Keratinocyte (primary cell): ENCODE data around the gene MTUS2. TPM values are rescaled to one million over a fixed set of nuclear protein-coding genes. Genes with fewer than 3 reads are reported as not detected.
"Not testable (repeated sequence)": the region's sequence is repeated elsewhere in the genome, so short reads cannot be mapped to it uniquely, and the experiment has no call there.

Experiments
- DNase-seq: peaks from one replicate; pipeline ENCODE4 v3.0.0-alpha.2; 2011; ENCODE audit warnings: low read depth, missing footprints, low spot score
- FAIRE-seq: peaks from 2 replicates; lab custom pipeline; 2011; peaks lifted over from hg19 to GRCh38; lab: Jason Lieb, UNC
- H2AFZ ChIP-seq: 2 replicates; pipeline ENCODE4 v1.6.0; 2012; ENCODE audit warnings: low read length, control low read depth, inconsistent platforms; ENCODE audit not compliant: control insufficient read depth
- H3K27ac ChIP-seq: 2 replicates; pipeline ENCODE4 v1.5.1; 2011; ENCODE audit warnings: low read length; ENCODE audit not compliant: control insufficient read depth, insufficient read depth
- H3K27me3 ChIP-seq: 3 replicates; pipeline ENCODE4 v1.6.0; 2011; ENCODE audit warnings: low read length; ENCODE audit not compliant: control insufficient read depth, insufficient read depth; ENCODE audit errors: extremely low read depth
- H3K36me3 ChIP-seq, 2 experiments: 2 replicates in 1 of 2; 3 replicates in 1 of 2; pipeline ENCODE4 v1.5.1; 2011; ENCODE audit warnings: low read length in 2 of 2, mild to moderate bottlenecking in 1 of 2; ENCODE audit not compliant: control insufficient read depth in 2 of 2, insufficient read depth in 2 of 2; ENCODE audit errors: extremely low read depth in 1 of 2
- H3K4me1 ChIP-seq: 3 replicates; pipeline ENCODE4 v1.5.1; 2011; ENCODE audit warnings: low read length; ENCODE audit not compliant: control insufficient read depth, insufficient read depth; ENCODE audit errors: extremely low read depth
- H3K4me2 ChIP-seq: 3 replicates; pipeline ENCODE4 v1.6.0; 2011; ENCODE audit warnings: low read depth, low read length; ENCODE audit not compliant: control insufficient read depth, insufficient read depth; ENCODE audit errors: extremely low read depth
- H3K4me3 ChIP-seq, 3 experiments: fragments of 200-600 bp in 1 of 3; sonication (generic) in 1 of 3; 2 replicates in 2 of 3; 3 replicates in 1 of 3; pipeline ENCODE4 v1.5.1; 2011 to 2016; ENCODE audit warnings: low read length in 3 of 3, mild to moderate bottlenecking in 3 of 3, control low read depth in 2 of 3, inconsistent platforms in 1 of 3, low read depth in 1 of 3, mixed read lengths in 1 of 3, mixed run types in 1 of 3, moderate library complexity in 1 of 3; ENCODE audit not compliant: control insufficient read depth in 2 of 3, insufficient read depth in 2 of 3; ENCODE audit errors: extremely low read depth in 1 of 3
- H3K79me2 ChIP-seq: 2 replicates; pipeline ENCODE4 v1.6.0; 2012; ENCODE audit warnings: low read length; ENCODE audit not compliant: control insufficient read depth, insufficient read depth
- H3K9ac ChIP-seq: 3 replicates; pipeline ENCODE4 v1.6.0; 2011; ENCODE audit warnings: low read length; ENCODE audit not compliant: control insufficient read depth, insufficient read depth; ENCODE audit errors: extremely low read depth
- H3K9me1 ChIP-seq: 3 replicates; pipeline ENCODE4 v1.6.0; 2011; ENCODE audit warnings: low read length; ENCODE audit not compliant: control insufficient read depth, insufficient read depth; ENCODE audit errors: extremely low read depth
- H3K9me3 ChIP-seq: 2 replicates; pipeline ENCODE4 v1.5.1; 2012; ENCODE audit warnings: low read depth, low read length; ENCODE audit not compliant: control insufficient read depth
- H4K20me1 ChIP-seq: 3 replicates; pipeline ENCODE4 v1.6.0; 2011; ENCODE audit warnings: low read length; ENCODE audit not compliant: control insufficient read depth, insufficient read depth; ENCODE audit errors: extremely low read depth
- CTCF ChIP-seq, 3 experiments: IDR thresholded peaks in 1 of 3; conservative IDR thresholded peaks in 1 of 3; optimal IDR thresholded peaks in 1 of 3; 2 replicates in 2 of 3; 3 replicates in 1 of 3; pipeline versions ENCODE3 to v1.5.1; 2011; ENCODE audit warnings: low read length in 3 of 3, mild to moderate bottlenecking in 3 of 3, moderate library complexity in 2 of 3, control low read depth in 1 of 3, inconsistent platforms in 1 of 3; ENCODE audit not compliant: insufficient read depth in 2 of 3; ENCODE audit errors: extremely low read depth in 1 of 3
- EZH2 ChIP-seq: IDR thresholded peaks from one replicate; pipeline ENCODE4 v1.6.1; 2012; ENCODE audit warnings: inconsistent platforms, mild to moderate bottlenecking, low read length, moderate library complexity
- dilution Hi-C: fragments of 300-500 bp; cut with MboI; formaldehyde crosslinking; loops from one replicate; pipeline ENCODE4 v1.7.0; 2020; ENCODE audit warnings: low sequenced_read_pairs; ENCODE audit not compliant: extremely low pct_ligation_motif_present
- polyA plus RNA-seq, 5 experiments: library from polyadenylated mRNA; depleted of rRNA in 3 of 5; stranded (reverse) in 3 of 5; stranded (forward) in 1 of 5; unstranded in 1 of 5; fragments of >200 nt; gene quantifications; 1 replicate in 1 of 5; 2 replicates in 3 of 5; 3 replicates in 1 of 5; pipeline versions ENCODE4 v1.2.1 to v1.2.3, GENCODE V29; 2011 to 2012; ENCODE audit warnings: missing spikeins in 2 of 5, low read depth in 1 of 5, low replicate concordance in 1 of 5

Gene MTUS2
- polyA plus RNA-seq, 1 donor (not counting 4 experiments of a cell fraction or from before 2014, with no cell fraction given), result 0.17 TPM

GRCh38 chr13:29193083-29193482, 372.9 kb downstream of the MTUS2 start:
- no peaks in the 10 kb centered on the region for H3K79me2 ChIP-seq
- no peak overlapping the region for H3K4me2 ChIP-seq
- dilution Hi-C loops, result no loop called here
- no peaks in the 10 kb centered on the region for H3K27me3 ChIP-seq
- no peak overlapping the region for H3K27ac ChIP-seq
- no peaks in the 10 kb centered on the region for H4K20me1 ChIP-seq
- H2AFZ ChIP-seq, result no peak overlapping the region
- H3K36me3 ChIP-seq, result no peaks in the 10 kb centered on the region
- no peak for FAIRE-seq
- H3K4me1 ChIP-seq, result no peaks in the 10 kb centered on the region
- H3K9me1 ChIP-seq, result no peaks in the 10 kb centered on the region
- no peak overlapping the region for H3K9ac ChIP-seq
- no peak overlapping the region for H3K4me3 ChIP-seq
- DNase-seq, result no peak
- TF ChIP-seq CTCF (optimal IDR thresholded peaks at IDR 0.05 in 1 of 3, IDR thresholded peaks at IDR 0.05 in 1 of 3, conservative IDR thresholded peaks at IDR 0.05 in 1 of 3; ENCODE audit: extremely low read depth in 1 of 3, insufficient read depth in 2 of 3, low read length in 3 of 3) (no peak), EZH2 (no peak)
- no peaks in the 10 kb centered on the region for H3K9me3 ChIP-seq

GRCh38 chr13:29195456-29195855, 375.3 kb downstream of the MTUS2 start:
- no peak overlapping the region for H3K9ac ChIP-seq
- no peak for TF ChIP-seq EZH2
- H3K27me3 ChIP-seq, result no peaks in the 10 kb centered on the region
- H3K9me3 ChIP-seq, result no peaks in the 10 kb centered on the region
- no peaks in the 10 kb centered on the region for H3K4me1 ChIP-seq
- no peaks in the 10 kb centered on the region for H3K36me3 ChIP-seq
- FAIRE-seq, result no peak
- no peaks in the 10 kb centered on the region for H3K79me2 ChIP-seq
- H3K4me2 ChIP-seq, result no peak overlapping the region
- H3K27ac ChIP-seq, result no peak overlapping the region
- no peak for DNase-seq
- no peak overlapping the region for H3K4me3 ChIP-seq
- no peaks in the 10 kb centered on the region for H3K9me1 ChIP-seq
- dilution Hi-C loops, result no loop called here
- no peaks in the 10 kb centered on the region for H4K20me1 ChIP-seq
- H2AFZ ChIP-seq, result no peak overlapping the region

- no peaks in the 10 kb centered on the region for H3K9me1 ChIP-seq
- no peak overlapping the region for H3K27ac ChIP-seq
- no peak overlapping the region for H3K4me2 ChIP-seq
- no peaks in the 10 kb centered on the region for H3K4me1 ChIP-seq
- no peak for DNase-seq
- H3K36me3 ChIP-seq, result no peaks in the 10 kb centered on the region
- no peaks in the 10 kb centered on the region for H3K79me2 ChIP-seq
- FAIRE-seq, result no peak
- no peak overlapping the region for H3K9ac ChIP-seq
- H3K9me3 ChIP-seq, result no peaks in the 10 kb centered on the region
- no peak overlapping the region for H2AFZ ChIP-seq
- H3K4me3 ChIP-seq, result no peak overlapping the region
- H3K27me3 ChIP-seq, result no peaks in the 10 kb centered on the region
- dilution Hi-C loops, result no loop called here
- TF ChIP-seq EZH2 (no peak), CTCF (optimal IDR thresholded peaks at IDR 0.05 in 1 of 3, IDR thresholded peaks at IDR 0.05 in 1 of 3, conservative IDR thresholded peaks at IDR 0.05 in 1 of 3; ENCODE audit: extremely low read depth in 1 of 3, insufficient read depth in 2 of 3, low read length in 3 of 3) (no peak)
- no peaks in the 10 kb centered on the region for H4K20me1 ChIP-seq
Measured at GRCh38 chr13:29196409-29197074, 376.4 kb downstream of the MTUS2 start.

GRCh38 chr13:29202753-29203152, 382.6 kb downstream of the MTUS2 start:
- dilution Hi-C loops, H2AFZ ChIP-seq: not testable (repeated sequence)

More at GRCh38 chr13:29202753-29203152, 382.6 kb downstream of the MTUS2 start:
- not testable (repeated sequence) for H3K4me3 ChIP-seq, H3K9ac ChIP-seq, H3K4me2 ChIP-seq, H3K36me3 ChIP-seq, H3K9me1 ChIP-seq, H3K27me3 ChIP-seq, H3K9me3 ChIP-seq, DNase-seq, FAIRE-seq, H3K79me2 ChIP-seq, H3K27ac ChIP-seq, H4K20me1 ChIP-seq, H3K4me1 ChIP-seq
